ENCODE data around the gene STK31.

The STK31 gene

GRCh38 chr7:23693224-23693623 lies 16.8 kb upstream of the STK31 start:
- no peak overlapping the region for H3K4me3 ChIP-seq (ENCODE audit: low read depth, low read length)

GRCh38 chr7:23696916-23697441 lies 13.0 kb upstream of the STK31 start:
- H3K4me3 ChIP-seq (ENCODE audit: low read depth, low read length): no peak overlapping the region
- TF ChIP-seq, protein P1, sequence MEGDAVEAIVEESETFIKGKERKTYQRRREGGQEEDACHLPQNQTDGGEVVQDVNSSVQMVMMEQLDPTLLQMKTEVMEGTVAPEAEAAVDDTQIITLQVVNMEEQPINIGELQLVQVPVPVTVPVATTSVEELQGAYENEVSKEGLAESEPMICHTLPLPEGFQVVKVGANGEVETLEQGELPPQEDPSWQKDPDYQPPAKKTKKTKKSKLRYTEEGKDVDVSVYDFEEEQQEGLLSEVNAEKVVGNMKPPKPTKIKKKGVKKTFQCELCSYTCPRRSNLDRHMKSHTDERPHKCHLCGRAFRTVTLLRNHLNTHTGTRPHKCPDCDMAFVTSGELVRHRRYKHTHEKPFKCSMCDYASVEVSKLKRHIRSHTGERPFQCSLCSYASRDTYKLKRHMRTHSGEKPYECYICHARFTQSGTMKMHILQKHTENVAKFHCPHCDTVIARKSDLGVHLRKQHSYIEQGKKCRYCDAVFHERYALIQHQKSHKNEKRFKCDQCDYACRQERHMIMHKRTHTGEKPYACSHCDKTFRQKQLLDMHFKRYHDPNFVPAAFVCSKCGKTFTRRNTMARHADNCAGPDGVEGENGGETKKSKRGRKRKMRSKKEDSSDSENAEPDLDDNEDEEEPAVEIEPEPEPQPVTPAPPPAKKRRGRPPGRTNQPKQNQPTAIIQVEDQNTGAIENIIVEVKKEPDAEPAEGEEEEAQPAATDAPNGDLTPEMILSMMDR (IDR thresholded peaks at IDR 0.05; ENCODE audit: low read depth, low read length): peak; percentile 48

More at GRCh38 chr7:23693224-23693623, 16.8 kb upstream of the STK31 start:
- TF ChIP-seq, protein P1 (IDR thresholded peaks at IDR 0.05; ENCODE audit: low read depth, low read length): no peak

DNA sequence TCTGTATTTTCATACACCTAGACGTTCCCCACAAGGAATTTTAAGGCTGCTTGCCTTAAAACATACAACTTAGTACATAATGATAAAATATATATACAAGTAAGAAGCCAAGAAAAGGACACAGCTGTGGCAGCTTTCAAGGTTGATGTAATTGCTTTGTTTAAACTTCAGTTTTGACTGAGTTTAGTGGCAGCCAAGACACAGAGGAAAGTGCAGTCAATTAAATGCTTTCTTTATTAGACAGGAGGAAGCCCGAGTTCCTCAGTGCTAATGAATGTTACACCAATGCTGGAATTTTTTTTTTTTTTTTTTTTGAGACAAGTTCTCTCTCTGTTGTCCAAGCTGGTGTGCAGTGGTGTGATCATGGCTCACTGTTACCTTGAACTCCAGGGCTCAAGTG lies 11.2 kb upstream of the STK31 start:
- TF ChIP-seq, protein P1 (IDR thresholded peaks at IDR 0.05; ENCODE audit: low read depth, low read length): no peak
- no peak overlapping the region for H3K4me3 ChIP-seq (ENCODE audit: low read depth, low read length)

GRCh38 chr7:23700046-23700445 lies 10.0 kb upstream of the STK31 start:
- H3K4me3 ChIP-seq (ENCODE audit: low read depth, low read length): no peak overlapping the region
- TF ChIP-seq, protein P1 (IDR thresholded peaks at IDR 0.05; ENCODE audit: low read depth, low read length): no peak

GRCh38 chr7:23709081-23709750 lies 803 bp upstream of the STK31 start:
- TF ChIP-seq, protein P1 (IDR thresholded peaks at IDR 0.05; ENCODE audit: low read depth, low read length): no peak
- no peak overlapping the region for H3K4me3 ChIP-seq (ENCODE audit: low read depth, low read length)

DNA sequence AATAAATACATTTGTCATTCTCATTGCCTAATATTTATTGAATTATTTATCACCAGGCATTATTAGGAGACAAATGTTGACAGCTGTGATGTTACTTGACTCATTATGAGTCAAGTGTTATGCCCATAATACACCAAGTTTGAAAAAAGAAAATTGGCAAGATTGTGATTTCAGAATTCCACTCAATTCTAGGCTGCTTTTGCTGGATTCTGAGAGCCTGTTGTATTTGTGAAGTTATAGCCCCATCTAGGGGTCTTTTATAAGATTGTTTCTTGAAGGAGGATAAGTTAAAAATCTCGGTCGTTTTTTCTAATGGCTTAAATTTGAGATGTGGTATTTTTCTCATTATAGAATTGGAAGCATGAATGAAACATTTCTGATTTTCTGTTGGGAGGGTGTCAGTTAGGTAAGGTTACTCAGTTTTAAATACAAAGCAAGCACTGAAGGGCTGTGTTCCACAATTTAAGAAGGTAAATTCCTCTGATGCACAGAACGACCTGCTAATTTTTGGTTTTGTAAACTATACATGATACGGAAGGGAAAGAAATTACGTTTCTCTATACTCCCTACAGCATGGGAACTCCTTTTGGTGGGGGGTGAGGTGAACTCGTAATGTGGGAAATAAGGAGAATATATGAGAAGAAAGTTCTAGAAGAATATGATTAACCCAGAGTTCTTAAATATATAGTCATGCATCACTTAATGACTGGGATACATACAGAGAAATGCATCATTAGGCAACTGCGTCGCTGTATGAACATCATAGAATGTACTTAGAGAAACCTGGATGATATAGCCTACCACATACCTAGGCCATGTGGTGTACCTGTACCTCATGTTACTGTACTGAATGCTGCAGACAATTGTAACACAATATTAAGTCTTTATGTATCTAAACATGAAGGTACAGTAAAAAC lies 2.6 kb downstream of the STK31 start:
- peak overlapping the region; percentile 30 for H3K4me3 ChIP-seq (ENCODE audit: low read depth, low read length)

More for the DNA sequence above, 2.6 kb downstream of the STK31 start:
- TF ChIP-seq, protein P1 (IDR thresholded peaks at IDR 0.05; ENCODE audit: low read depth, low read length): no peak
